HuH-7 (cell line): ENCODE measurements around the gene MYO5B.

Experiments
- DNase-seq: peaks from one replicate; pipeline ENCODE4 v3.0.0; 2011; ENCODE audit warnings: low spot score

MYO5B gene

GRCh38 chr18:49967636-49968313 lies 227.2 kb downstream of the MYO5B start:
- DNase-seq, result peak; percentile 5

GRCh38 chr18:49967171-49967570 lies 227.8 kb downstream of the MYO5B start:
- peak; percentile 52 for DNase-seq

DNA sequence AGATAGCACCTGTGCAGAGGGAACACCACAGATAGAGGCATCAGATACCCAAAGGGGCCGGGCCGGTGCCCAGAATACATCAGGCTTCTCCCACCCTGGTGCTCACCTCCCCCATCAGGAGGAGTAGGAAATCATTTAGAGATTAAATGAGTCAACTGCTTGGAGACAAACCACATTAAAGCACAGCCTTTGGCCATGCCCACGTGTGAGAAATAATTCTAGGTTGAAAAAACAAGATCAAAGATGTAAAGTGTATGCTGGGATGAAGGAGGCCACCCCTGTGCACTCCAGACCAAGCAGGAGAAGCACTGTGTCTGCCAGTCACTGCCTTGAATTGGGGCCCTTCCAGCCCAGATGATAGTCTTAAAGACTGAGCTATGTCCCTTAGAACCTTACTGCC lies 228.9 kb downstream of the MYO5B start:
- DNase-seq, result no peak

DNA sequence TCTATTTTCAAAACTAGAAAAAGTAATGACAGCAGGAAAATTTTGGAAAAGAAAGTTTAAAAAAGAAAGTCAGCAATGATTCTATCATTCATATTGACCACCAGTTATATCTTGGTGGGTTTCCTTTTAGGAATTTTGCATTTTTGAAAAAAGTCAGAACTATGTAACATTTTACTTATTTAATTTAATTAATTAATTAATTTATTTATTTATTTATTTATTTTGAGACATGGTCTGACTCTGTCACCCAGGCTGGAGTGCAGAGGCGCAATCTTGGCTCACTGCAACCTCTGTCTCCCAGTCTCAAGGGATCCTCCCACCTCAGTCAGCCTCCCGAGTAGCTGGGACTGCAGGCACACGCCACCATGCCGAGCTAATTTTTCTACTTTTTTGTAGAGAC lies 231.7 kb downstream of the MYO5B start:
- no peak for DNase-seq

GRCh38 chr18:49961271-49961670 lies 233.7 kb downstream of the MYO5B start:
- no peak for DNase-seq

GRCh38 chr18:49960376-49960775 lies 234.6 kb downstream of the MYO5B start:
- DNase-seq, result no peak

- DNase-seq, result no peak
Measured at GRCh38 chr18:49959176-49959575, 235.8 kb downstream of the MYO5B start.

- no peak for DNase-seq
Measured at GRCh38 chr18:49955263-49955662, 239.7 kb downstream of the MYO5B start.

- no peak for DNase-seq
Measured at GRCh38 chr18:49953391-49953790, 241.6 kb downstream of the MYO5B start.

DNA sequence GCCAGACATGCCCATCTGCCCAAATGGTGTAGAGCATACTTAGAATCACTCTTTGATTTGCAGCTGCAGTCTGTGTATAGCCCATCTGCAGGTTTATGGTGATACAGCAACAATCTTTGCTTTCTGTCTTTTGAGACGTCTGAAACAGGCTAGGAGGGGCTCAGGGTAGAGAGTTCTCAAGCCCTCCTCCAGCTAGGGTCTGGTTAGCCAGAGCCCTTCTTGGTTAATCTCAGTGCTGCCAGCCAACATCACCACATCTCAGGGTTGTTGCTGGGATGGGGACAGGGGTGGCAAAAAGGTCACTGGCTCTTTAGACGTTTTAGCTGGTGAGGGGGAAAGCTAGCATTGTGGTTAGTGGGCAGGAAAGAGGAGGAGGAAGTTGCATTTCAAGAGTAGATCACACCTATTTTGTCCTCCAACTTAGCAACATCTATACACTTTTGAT lies 245.0 kb downstream of the MYO5B start:
- no peak for DNase-seq

GRCh38 chr18:49948975-49949374 lies 246.0 kb downstream of the MYO5B start:
- DNase-seq, result no peak

DNA sequence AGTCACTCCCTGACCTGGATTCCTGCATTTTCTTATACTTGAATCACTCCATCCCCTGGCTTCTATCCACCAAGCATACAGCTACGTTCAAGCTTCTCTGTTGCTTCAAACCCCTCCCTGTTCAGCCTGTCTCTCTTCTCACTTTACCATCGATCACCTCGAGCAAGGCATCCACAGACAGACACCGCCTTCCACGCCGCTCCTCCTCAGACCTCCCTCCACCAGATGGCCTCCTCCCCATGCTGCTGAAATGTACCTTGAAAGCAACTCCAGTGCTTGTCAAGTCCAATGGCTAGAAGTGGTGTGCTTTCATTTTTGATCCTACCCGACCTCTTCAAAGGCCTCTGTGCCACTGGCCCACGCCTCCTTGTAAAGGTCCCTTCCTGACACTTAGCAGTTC lies 250.3 kb downstream of the MYO5B start:
- peak; percentile 19 for DNase-seq

- no peak for DNase-seq
Measured at GRCh38 chr18:49936821-49937220, 258.1 kb downstream of the MYO5B start.

DNA sequence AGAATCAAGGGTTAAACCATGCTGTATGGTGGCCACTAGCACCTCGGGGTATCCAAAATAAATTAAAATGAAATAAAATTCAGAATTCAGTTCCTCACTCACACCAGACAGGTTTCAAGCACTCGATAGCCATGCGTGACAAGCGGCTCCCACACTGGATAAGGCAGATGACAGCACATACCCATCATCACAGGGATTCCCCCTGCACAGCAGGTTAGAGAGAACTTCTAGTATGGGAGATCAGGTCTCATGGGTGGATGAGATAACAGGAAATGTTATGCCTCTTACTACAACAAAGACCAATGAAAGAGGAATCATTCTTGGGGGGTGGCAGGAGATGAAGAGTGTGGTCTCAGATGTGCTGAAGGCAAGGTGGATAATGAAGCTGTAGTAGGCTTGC lies 259.7 kb downstream of the MYO5B start:
- DNase-seq, result no peak

GRCh38 chr18:49934457-49934856 lies 260.5 kb downstream of the MYO5B start:
- DNase-seq, result no peak

GRCh38 chr18:49933530-49934128 lies 261.3 kb downstream of the MYO5B start:
- DNase-seq, result no peak

- DNase-seq, result no peak
Measured at GRCh38 chr18:49931760-49932159, 263.2 kb downstream of the MYO5B start.

- DNase-seq, result no peak
Measured at GRCh38 chr18:49931179-49931578, 263.8 kb downstream of the MYO5B start.

DNA sequence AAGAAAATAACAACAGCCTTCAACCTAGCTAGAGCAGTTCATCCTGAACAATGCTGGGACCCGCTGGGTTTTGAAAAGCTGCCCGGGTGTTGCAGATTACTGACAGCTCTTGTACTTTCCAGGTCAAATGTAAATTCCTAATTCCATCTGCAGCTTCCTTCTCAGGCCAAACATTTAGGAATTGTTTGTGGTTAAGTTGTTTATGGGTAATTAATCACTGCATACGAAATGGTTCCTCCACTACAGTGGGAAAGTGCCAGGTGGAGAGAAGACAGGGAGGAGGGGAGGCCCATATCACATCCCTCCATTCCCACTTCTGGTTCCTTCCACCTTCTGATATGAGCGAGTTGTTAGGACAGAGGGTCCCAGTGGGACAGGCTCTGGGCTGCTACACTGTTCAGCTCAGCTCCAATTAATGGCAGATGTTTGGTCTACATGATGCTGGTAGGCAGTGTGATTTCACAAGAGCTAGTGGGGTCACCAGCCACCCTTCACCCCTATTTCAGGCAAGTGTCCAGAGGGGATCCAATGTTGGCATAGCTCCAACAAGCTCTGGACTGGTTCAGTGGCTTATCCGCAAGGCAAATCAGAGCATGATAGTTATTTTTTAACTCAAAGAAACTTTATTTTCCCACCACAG lies 268.7 kb downstream of the MYO5B start:
- no peak for DNase-seq

DNA sequence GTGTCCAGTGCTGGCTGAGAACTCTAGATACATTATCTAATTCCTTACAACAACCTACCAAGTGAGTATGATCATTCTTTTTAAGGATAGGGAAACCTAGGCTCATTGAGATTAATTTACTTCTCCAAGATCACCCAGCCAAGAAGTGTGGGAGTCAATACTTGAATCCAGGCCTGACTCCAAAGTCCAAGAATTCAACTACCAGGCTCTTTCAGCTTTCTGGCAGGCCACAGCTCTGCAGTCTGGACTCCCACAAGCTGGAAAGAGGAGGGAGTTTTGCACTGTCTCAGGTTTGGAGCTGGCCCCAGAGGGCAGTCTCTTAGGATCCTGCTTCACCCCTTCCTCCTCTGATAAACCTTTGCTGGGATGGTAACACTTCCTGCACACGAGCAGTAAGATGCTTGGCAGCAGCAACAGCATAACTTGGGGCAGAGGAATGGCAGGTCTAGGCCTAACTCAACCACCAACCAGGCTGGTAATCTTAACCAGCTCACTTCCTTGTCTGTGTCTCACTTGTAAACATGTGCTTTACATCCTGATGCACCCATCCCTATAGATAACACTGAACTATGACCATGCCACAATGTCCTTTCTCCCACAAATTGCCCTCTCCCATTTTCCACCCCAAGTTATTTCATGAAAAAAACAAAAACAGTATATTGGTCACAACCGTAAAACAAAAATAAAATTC lies 270.5 kb downstream of the MYO5B start:
- DNase-seq, result no peak

DNA sequence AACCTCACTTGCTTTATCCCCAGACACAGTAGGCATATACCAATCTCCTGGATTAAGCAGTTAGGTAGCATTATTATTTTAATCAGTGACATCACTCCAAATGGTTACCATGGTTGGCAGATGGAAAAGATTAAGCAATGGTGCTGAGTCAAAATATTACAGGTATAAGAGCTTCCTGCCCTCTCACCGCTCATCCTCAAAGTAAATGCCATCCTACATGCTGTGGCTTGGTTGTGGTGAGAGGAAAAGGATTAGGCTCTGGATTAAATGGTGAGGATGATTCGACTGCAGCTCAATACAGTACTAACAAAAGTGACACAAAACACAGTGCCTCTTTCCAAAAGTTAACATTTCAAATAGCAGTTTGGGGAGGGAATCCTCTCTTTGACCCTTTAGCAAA lies 272.7 kb downstream of the MYO5B start:
- no peak for DNase-seq

- no peak for DNase-seq
Measured at GRCh38 chr18:49921318-49921985, 273.5 kb downstream of the MYO5B start.
